PC-3 (cell line): Measurements from ENCODE around the gene KIF13A.

Experiments used
- EZH2 ChIP-seq: fragments of 300-600 bp; sonication (generic); IDR thresholded peaks from one replicate; pipeline ENCODE4 v1.6.1; 2017; ENCODE audit warnings: antibody characterized with exemption, mild to moderate bottlenecking, low read length; ENCODE audit not compliant: unreplicated experiment
- EZH2phosphoT487 ChIP-seq: fragments of 300-600 bp; sonication (generic); IDR thresholded peaks from 2 replicates; pipeline ENCODE4 v1.6.1; 2018; ENCODE audit warnings: mild to moderate bottlenecking, antibody characterized with exemption, low read length, borderline replicate concordance
- TF ChIP-seq, protein P1 (sequence below): fragments of 300-600 bp; sonication (generic); conservative IDR thresholded peaks from 2 replicates; pipeline ENCODE4 v1.5.1; 2017; ENCODE audit warnings: antibody characterized with exemption, low read depth, mild to moderate bottlenecking, low read length

DNA sequence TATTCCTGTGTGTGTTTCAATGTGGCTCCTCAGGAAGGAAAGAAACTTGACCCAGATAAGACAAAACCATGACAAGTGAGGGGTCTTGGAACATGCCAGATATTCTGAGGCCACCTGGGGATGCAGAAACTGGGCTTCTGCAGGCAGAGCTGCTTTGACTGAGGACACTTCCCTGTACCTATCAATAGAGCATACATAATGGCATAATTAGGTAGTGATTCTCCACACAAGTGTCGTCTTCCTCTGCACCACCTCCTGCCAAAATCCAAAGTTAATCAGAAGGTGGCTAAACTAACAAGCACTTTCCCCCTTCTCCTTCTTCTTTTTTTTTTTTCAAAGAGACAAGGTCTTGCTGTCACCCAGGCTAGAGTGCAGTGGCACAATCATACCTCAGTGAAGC, 97.1 kb downstream of the KIF13A start:
- TF ChIP-seq, protein P1, sequence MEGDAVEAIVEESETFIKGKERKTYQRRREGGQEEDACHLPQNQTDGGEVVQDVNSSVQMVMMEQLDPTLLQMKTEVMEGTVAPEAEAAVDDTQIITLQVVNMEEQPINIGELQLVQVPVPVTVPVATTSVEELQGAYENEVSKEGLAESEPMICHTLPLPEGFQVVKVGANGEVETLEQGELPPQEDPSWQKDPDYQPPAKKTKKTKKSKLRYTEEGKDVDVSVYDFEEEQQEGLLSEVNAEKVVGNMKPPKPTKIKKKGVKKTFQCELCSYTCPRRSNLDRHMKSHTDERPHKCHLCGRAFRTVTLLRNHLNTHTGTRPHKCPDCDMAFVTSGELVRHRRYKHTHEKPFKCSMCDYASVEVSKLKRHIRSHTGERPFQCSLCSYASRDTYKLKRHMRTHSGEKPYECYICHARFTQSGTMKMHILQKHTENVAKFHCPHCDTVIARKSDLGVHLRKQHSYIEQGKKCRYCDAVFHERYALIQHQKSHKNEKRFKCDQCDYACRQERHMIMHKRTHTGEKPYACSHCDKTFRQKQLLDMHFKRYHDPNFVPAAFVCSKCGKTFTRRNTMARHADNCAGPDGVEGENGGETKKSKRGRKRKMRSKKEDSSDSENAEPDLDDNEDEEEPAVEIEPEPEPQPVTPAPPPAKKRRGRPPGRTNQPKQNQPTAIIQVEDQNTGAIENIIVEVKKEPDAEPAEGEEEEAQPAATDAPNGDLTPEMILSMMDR = no peak
- TF ChIP-seq EZH2phosphoT487 = no peak
- TF ChIP-seq EZH2 = no peak
